Umbilical cord (tissue), 2 donors: ENCODE measurements around the gene ABHD11. TPM values are rescaled to one million over a fixed set of nuclear protein-coding genes. Genes with fewer than 3 reads are reported as not detected.
A peak's percentile ranks its signal among the peaks of the same experiment; 100 is the strongest.
"Not testable (repeated sequence)": the region's sequence is repeated elsewhere in the genome, so short reads cannot be mapped to it uniquely, and the experiment has no call there.

Experiments used
- DNase-seq: peaks from one replicate; pipeline ENCODE4 v3.0.0-alpha.2; 2015; ENCODE audit warnings: low spot score
- total RNA-seq: library from RNA; depleted of rRNA; stranded (reverse); fragments of >200 nt; gene quantifications from one replicate; pipeline ENCODE4 v1.2.3, GENCODE V29; 2014; ENCODE audit warnings: low replicate concordance; ENCODE audit not compliant: insufficient read depth

ABHD11 gene
- total RNA-seq, 1 donor from 2014 or later: 2.2 TPM

DNA sequence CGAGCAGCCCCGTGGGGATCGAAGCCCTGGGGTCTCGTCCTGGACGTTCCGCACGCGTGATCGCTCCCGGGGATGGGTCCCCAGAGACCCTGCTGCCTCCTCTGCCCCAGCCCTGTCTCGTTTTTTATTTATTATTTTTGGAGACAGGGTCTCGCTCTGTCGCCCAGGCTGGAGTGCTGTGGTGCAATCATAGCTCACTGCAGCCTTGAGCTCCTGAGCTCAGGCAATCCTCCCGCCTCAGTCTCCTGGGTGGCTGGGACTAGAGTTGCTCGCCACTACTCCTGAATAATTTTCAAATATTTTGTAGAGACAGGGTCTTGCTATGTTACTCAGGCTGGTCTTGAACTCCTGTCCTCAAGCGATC, 18.8 kb downstream of the ABHD11 start:
- DNase-seq: no peak

DNA sequence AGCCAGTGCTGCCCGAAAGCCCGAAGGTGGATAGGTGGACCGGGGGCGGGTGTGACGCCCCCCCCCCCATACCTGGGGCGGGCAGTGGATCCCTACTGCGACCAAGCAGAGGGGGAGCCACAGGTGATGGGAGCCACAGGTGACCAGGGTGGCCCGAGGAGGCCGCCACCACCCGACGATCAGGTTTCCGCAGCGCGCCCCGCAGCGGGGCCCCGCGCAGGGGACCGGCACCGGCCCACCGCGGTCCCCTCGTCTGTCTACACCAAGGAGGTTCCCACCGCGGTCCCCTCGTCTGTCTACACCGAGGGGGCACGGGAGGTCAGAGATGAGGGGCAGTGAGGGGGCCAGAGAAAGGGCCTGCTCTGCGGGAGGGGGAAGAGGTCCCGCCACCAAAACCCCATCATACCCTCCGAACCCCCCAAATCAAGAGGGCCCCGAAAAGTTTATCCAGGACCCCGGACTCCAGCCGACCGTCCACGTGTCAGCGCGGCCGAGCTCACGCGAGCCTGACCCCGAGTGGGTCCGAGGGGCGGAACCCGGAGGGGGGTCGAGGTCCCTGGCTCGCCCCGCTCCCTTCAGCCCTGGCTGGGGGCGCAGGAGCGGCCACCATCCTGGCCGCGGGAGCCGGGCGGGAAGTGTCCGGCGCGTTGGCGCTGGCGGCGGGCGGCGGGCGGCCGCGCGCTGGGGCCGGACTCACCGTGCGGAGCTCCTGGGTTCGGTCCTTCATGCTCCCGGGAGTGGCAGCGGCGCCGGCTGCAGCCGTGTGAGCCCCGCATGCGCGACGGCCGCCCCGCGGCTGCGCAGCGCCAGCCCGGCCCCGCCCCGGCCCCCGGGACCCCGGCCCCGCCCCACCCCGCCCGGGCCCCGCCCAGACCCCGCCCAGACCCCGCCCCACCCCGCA, 19.4 kb downstream of the ABHD11 start, which contains the start of gene STX1A:
Gene STX1A (minus strand): TSS at position 765 of the 901 bp plus-strand sequence. CDS start 38 bp downstream, at position 727.
- peak; percentile 77 for DNase-seq

DNA sequence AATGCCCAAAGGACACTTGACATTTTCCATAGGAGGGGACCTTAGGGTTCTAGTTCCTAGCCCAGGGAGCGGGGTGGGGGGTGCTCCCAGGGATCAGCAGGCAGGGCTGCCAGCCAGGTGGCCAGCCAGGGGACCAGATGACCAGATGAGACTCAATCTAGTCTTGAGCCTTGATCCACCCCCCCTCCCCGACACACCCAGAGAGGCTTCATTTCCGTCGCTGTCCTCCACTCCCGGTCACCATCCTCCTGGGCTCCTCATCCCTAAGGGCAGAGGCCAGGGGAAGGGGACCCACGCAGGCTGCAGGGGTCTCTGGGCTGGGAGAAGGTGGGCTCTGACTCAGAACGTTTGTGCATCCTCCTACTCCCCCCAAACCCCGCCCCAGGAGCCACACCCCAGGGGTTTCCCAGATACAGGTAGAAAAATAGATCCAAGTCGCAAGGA, 20.1 kb downstream of the ABHD11 start:
- DNase-seq: no peak

DNA sequence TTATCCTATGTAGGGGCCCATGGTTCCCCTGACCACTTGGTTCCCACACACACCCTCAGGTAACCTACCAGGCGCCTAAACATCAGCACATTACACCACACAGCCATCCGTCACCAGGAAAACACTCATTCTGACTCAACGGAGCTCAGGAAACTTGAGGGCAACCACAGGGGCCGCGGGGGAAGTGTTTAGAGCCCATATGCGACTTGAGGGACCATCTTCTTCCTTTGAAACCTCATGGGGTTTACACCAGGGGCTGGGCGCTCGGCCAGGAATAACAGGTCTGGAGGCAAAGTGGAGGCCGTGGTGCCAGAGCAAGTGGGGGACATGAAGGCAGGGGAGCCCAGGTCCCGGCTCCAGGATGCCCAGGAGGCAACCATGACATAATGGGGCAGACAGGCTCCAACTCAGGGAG, 20.6 kb downstream of the ABHD11 start:
- DNase-seq: no peak

DNA sequence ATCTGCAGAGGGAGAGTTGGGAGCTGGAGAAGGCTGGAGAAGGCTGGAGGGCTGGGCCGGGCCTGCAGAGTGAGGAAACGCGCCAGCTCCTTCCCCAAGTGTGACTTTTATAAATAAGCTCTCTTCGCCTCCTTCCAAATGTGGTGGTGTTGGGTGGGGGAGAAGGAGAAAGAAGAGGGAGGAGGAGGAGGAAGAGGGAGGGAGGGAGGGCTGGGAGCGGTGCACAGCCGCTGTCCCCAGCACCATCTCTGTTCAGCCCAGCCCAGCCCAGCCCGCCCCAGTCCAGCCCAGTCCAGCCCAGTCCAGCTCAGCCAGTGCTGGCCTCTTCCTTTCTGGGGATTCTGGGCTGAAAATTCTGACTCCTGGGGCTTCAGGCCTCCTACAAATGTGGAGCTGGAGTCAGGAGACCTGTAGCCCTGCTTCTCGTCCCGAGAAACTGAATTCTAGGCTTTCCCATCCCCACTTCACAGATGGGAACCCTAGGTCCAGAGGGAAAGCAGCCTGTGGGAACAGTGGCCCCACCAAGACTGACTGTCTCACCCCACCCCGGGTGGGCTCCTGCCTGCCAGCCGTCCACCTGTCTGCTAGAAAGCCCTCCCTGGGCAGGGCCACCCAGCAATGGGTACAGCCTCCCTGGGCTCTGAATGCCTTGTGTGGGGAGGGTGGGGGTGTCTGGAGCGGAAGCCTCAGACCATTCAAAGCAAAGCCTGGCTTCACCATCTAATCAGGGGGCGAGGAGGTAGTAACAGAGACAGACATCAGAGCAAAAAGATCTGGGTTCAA, 21.4 kb downstream of the ABHD11 start:
- no peak for DNase-seq

DNA sequence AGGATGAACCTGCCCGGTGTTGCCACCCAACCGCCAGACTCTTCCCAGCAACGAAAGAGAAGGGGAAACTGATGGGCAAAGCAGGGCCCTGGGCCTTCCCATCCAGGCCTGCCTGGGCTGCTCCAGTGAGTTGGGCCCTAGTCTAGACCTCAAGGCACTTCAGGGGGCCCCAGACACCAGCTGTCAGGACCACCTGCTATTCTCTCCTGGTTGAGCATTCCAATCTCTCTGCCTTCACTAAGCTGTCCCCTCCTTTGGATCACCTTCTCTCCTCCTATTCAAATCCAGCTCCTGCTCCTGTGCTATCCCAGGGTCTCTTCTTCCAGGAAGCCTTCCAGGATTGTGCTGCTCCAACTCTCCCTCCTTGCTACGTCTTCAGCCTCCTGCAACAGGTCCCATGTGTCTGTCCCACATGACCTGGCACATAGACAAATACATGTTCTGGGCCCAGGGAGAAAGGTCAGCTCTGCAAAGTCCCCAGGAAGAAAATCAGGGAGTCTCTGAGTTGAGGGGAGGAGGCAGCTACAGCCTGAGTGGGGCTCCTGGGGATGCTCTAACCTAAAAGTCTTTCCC, 22.2 kb downstream of the ABHD11 start:
- DNase-seq: no peak

DNA sequence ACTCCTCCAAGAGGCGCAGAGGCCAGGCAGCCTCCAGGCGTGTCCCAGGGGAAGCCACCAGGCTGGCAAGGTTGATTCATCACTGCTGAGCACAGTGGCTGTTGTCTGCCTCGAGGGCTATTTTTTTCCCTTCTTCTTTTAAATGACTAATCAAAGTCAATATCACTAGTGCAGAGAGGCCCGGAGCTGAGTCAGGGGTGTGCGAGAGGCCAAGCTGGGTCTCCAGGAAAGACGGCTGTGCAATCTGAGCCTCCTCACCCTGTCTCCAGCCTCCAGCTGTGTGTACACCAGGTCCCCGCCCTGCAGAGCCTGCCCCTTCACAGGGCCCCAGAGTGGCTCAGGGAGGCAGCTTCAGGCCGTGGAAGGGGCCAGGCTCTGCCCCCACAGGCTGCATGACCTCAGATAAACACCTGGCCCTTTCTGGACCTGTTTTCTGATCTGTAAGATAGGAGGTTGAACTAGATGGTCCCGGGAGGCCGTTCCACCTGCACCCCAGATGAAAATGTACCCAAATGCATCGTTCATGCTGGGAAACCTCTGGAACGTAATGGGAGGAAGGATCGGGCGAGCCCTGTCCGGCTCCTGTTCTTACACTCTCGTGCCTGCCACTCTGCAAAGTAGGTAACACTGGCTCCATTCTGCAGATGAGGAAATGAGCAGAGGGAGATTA, 22.8 kb downstream of the ABHD11 start:
- peak; percentile 96 for DNase-seq

DNA sequence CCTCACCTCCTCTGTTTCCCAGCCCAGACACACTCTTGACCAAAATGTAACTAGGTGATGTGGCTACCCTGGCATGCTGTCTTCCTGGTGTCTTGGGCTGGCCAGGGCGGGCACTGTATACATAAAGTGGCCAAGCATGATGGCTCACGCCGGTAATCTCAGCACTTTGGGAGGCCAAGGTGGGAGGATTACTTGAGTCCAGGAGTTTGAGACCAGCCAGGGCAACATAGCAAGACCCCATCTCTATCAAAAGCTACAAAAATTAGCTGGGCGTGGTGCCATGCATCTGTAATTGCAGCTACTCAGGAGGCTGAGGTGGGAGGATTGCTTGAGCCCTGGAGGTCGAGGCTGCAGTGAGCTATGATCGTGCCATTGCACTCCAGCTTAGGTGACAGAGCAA, 25.3 kb downstream of the ABHD11 start:
- DNase-seq: not testable (repeated sequence)

DNA sequence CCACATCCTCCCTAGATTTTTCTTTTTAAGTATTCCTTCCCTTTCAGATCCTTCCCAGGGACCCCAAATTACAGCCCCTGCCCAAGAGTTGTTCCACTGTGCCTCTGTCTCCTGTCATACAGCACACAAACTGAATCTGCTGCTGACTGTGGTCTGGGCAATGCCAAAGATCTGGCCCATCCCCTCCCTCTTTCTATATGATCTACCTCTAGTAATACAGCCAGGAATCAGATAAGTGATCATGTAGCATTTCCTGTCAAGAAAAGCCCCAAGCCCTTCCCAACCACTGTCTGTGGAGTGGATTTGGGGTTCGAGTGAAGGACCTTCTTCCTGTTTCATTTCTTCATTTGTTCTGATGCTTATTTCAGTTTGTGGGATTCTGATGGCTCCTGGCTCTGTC, 25.8 kb downstream of the ABHD11 start:
- no peak for DNase-seq

DNA sequence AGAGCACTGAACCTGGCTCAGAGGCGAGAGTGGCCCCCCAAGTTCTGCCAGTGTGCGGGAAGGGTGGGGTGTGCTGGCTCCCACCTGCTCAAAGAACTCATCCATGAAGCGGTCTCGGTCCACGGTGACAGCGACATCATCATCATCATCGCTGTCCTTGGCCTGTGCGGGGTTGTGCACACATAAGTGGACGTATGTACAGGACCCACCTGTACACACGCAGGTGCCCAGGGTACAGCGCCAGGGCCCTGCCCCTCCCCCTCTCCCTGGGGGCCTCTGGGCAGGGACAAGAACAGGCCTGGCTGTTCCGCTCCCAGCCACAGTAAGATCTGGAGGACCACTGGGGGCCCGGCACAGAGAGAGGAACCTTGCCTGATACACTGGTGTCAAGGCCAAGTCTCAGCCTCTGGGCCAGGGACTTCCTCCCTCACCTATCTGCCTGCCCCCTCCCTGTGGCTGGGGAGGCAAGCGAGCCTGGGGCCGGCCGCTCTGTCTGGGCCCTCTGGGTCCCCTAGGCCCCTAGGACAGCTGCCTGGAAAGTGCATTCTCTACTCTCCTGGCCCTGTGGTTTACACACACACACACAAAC, 29.5 kb downstream of the ABHD11 start:
- DNase-seq: no peak

DNA sequence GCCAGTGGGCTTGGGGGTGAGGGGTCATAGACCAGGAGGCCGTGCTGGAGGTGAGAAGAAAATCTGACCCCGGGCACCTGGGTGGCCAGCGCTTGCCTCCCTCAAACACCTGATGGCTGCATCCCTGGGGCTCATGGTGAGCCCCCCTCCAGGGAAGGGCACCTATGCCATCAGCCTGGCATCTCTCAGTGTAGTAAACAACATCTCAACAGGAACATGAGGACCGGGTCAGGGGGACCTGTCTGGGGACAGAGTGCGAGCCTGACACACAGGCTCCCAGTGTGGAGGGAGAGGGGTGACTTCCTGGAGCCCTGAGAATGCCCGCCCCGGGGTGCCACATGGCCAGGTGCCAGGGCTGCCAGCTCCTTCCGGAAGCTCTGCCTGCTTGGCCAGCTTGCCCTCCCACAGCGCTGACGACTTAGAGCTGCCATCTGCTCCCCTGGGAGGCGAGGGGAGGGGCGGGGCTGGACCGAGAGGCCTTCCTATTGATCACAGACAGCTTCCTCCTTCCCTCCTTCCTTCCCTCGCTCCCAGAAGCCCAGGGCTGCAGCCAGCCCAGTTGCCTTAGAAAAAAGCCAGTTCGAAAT, 31.5 kb downstream of the ABHD11 start:
- no peak for DNase-seq

DNA sequence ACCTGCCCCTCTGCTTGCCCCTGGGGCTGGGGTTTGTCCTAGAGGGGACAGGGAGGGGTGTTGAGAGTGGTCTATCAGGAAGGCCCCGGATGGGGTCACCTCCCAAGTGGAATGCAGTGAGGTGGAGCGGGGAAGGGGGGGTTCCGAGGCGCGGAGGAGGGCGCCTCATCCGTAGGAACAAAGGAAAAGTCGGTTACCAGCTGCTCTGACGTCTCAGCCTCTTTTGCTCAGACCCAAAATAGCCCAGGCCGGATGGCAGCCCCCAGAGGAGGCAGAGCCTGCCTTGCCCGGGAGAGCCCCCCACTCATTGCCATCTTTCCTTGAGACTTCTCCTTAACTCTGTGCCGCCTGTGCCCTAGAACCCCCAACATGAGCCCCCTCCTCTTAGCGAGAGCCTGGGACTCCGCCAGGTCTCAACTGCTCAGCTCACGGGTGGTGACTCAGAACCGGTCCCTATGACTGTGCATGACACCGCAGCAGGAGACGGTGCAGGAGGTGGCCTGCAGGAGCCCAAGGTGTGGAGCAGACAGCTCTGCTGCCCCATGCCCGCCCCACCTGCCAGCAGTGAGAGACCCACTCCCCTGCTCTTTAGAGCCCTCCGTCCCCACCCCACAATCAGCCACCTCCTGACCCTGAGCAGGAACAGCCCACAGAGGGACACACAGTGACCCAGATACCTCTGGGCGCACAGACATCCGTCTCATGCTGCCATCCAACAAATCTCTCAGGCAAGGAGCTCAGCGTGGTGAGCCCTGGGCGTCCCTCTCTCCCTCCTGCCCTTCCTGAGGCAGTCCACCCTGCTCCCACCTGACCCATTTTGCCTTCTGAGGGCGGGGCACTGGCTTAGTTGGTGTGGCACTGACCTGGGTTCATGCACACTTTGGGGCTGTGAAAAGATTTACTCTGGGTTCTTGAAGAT, 32.2 kb downstream of the ABHD11 start:
- no peak for DNase-seq

DNA sequence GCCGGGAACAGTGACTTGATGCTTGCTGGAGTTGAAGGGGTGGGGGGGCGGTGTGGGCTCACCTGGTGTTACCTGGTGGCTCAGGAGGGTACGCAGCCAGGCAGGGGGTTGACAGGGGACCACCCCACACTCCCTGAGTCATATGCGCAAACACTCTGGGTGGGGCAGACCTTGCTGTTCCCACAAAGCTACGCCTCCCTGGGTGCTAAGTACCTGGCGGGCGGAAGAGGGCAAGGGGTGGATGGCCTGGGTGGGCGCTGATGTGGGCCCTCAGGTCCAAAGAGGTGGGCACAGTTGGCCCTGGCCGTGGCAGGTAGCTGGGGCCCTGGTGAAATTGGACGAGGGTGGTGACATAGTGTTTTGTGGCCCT, 33.1 kb downstream of the ABHD11 start:
- no peak for DNase-seq

DNA sequence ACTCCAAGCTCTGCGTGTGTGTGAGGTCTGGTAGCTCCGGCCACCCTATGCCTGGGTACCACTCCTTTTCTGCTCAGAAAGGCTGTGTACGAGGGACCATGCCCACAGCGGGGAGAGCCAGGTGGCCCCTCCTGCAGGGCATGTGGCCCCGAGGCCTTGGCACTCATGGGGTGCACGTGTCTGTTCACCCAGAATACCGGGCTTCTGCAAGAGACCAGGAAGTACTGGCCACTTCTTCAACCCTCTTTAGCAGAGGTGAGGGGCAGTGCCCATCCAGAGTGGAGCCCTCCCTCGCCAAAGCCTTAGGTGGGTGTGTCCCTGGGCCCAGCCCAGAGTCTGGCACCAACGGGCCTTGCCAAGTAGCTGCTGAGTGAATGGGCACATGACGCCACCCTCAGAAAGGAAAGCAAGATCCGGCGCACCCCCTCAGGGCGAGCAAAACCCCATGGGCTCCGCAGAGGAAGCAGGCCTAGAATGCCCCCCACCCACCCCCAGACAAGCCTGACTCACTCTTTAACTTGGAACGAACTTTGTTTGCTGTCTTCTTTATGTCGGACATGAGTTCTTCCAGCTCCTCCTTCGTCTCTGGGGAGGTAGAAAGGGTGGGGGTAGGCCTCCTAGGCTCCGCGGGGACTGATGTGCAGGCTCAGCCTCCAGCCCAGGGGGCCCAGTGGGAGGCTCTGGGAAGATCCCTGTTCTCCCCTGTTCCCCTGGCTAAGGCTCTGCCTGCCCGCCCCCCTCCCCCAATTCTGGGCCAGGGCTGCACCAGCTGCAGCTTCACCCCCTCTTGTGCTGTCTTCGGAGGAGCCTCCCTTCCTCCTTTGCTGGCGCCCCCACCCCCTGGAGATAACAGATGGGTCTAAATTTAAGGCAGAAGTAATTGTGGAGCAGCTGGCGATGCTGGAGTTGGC, 33.7 kb downstream of the ABHD11 start:
- peak; percentile 88 for DNase-seq

DNA sequence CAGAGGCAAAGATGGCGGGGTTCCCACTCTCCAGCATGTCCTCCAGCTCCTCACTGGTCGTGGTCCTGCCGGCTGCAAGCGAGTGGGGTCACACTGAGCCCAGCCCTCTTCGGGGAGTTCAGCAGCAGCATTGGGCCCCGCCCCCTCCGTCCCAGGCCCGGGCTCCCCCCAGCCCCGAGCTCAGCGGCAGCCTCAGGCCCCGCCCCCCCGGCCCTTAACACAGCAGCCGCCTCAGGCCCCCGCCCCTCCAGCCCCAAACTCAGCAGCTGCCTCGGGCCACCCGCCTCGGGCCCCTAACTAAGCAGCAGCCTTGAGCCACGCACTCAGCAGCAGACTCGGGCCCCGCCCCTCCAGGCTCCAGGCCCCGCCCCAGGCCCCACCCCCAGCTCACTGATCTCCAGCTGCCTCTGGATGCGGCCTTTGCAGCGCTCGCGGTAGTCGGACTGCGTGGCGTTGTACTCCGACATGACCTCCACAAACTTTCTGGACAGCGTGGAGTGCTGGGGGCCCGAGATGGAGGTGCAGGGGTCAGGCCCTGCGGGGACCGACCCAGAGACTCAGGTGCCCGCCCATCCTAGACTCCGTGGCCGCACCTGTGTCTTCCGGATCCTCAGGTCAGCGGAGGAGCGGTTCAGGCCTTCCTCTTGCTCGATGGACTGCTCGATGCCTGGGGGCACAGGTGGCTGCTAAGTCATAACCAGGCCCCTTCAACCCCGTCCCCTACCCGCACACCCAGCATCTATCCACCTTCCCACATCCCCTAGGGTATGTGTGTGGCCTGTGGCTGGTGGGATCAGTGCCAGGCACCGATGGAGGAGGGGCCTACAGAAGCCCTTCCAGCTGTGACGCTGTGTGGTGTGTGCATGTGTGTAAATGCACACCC, 34.6 kb downstream of the ABHD11 start:
- peak; percentile 88 for DNase-seq

DNA sequence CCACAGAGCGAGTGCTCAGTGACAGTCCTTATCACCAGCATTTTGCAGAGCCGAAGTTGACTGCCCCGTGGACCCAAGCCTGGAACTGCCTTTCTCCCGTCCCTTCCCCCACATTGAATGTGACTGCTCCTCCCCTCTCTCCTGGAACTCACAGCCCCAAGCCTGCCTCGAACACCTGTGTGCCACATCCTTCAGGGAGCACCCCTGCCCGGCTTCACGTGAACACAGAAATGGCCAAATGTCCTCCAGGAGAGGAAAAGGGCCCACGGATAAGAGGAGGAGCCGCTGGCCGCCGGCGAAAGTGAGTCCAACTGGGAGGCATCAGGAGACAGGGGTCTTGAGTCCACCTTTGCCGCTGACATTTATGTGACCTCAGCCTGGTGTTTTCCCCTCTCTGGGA, 35.4 kb downstream of the ABHD11 start:
- DNase-seq: no peak

DNA sequence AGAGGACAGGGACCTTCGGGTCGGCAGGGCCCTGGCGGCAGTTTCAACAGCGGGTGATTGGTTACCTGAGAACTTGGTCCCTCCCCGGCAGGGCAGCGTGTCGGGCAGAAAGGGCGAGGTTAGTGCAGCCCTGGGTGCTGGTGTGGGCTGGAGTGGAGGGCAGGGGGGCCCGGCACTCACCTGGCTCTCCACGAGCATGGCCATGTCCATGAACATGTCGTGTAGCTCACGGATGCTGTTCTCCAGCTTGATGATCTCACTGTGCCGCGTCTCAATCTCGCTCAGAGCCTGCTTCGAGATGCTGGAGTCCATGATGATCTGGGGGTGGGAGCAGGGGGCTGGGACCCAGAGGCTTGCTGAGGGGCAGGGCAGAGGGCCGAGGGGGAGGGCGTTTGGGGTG, 35.9 kb downstream of the ABHD11 start:
- no peak for DNase-seq

DNA sequence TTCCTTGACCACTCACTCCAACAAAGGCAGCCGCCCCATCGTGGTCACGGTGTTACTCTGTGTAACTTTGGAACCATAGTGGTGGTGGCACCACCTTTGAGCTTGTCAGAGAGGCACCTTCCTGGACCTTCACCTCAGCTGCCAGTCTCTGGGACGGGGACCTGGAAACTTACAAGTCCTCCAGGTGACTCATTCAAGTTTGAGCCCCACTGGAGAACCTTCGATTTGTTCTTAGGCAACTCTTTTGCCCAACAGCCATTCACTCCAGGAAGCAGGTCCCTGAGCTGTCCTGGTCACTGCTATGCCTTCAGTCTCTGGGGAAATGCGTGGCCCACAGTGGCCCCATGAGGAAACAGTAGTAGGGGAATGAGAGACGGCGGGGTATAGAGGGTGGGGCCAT, 36.4 kb downstream of the ABHD11 start:
- no peak for DNase-seq
